Peyer's patch (tissue), 4 donors: ENCODE results near the gene SPARCL1.

ENCODE experiments used
- POLR2A ChIP-seq, 2 donors: fragments of 450-650 bp; IDR thresholded peaks; one replicate each; pipeline ENCODE4 v1.5.1; 2017; ENCODE audit warnings: antibody characterized with exemption in 2 of 2, mild to moderate bottlenecking in 2 of 2, moderate library complexity in 2 of 2
- TF ChIP-seq, protein P1 (sequence below), 6 experiments: fragments of 450-650 bp in 4 of 6; fragments of 200-600 bp in 2 of 6; sonication (generic) in 1 of 6; IDR thresholded peaks; one replicate each; pipeline ENCODE4 v1.5.1; 2017 to 2019; ENCODE audit warnings: antibody characterized with exemption in 6 of 6, mild to moderate bottlenecking in 3 of 6, moderate library complexity in 1 of 6

DNA sequence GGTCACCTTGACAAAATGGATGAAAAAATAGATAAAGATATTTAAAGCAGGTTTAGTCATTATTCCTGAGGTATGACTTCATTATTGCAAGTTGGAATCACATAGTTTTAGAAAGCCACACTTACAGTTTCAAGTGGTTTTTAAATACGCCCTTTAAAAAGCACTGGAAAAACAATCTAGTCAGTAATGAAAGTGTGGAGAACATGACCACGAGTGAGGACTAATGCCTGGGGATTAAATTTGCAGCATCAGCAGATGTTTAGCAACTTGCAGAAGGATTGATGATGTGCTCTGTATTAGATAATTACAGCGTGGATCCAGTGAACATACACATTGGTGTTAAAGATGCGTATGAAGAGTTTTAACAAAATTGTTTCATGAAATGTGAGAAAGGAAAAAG, 5.9 kb downstream of the SPARCL1 start:
- TF ChIP-seq, protein P1, sequence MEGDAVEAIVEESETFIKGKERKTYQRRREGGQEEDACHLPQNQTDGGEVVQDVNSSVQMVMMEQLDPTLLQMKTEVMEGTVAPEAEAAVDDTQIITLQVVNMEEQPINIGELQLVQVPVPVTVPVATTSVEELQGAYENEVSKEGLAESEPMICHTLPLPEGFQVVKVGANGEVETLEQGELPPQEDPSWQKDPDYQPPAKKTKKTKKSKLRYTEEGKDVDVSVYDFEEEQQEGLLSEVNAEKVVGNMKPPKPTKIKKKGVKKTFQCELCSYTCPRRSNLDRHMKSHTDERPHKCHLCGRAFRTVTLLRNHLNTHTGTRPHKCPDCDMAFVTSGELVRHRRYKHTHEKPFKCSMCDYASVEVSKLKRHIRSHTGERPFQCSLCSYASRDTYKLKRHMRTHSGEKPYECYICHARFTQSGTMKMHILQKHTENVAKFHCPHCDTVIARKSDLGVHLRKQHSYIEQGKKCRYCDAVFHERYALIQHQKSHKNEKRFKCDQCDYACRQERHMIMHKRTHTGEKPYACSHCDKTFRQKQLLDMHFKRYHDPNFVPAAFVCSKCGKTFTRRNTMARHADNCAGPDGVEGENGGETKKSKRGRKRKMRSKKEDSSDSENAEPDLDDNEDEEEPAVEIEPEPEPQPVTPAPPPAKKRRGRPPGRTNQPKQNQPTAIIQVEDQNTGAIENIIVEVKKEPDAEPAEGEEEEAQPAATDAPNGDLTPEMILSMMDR (IDR thresholded peaks at IDR 0.05), result no peak
- TF ChIP-seq POLR2A (IDR thresholded peaks at IDR 0.05), result no peak
